Measurements from ENCODE around the gene RTN4R. TPM values are rescaled to one million over a fixed set of nuclear protein-coding genes. Genes with fewer than 3 reads are reported as not detected.
"Not testable (repeated sequence)": the region's sequence is repeated elsewhere in the genome, so short reads cannot be mapped to it uniquely, and the experiment has no call there.

Gene RTN4R
- total and polyA plus RNA-seq, 12 donors, result 0.35 to 18.8 (median 1.1) TPM

DNA sequence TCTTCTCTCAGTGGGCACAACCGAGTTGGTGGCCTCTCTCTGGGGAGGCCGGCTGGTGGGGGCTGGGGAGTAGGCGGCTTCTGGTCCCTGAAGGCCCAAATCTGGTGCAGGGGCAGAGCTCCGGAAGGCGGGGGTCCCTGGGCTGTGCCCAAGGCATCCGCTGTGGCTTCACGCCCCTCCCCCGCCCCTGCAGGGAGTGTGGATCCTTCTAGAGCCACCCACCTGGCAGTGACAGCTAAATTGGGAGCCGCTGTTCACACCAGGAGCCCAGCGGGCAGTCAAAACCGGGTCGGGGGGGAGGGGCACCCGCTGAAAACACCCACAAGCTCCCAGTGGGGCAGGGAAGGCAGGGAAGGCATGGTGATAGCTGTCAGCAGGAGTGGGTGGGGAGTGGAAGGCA lies 4.6 kb upstream of the RTN4R start:
- DNase-seq, result no peak
- H3K27ac ChIP-seq, result no peak overlapping the region
- TF ChIP-seq, protein P1, sequence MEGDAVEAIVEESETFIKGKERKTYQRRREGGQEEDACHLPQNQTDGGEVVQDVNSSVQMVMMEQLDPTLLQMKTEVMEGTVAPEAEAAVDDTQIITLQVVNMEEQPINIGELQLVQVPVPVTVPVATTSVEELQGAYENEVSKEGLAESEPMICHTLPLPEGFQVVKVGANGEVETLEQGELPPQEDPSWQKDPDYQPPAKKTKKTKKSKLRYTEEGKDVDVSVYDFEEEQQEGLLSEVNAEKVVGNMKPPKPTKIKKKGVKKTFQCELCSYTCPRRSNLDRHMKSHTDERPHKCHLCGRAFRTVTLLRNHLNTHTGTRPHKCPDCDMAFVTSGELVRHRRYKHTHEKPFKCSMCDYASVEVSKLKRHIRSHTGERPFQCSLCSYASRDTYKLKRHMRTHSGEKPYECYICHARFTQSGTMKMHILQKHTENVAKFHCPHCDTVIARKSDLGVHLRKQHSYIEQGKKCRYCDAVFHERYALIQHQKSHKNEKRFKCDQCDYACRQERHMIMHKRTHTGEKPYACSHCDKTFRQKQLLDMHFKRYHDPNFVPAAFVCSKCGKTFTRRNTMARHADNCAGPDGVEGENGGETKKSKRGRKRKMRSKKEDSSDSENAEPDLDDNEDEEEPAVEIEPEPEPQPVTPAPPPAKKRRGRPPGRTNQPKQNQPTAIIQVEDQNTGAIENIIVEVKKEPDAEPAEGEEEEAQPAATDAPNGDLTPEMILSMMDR (IDR thresholded peaks at IDR 0.05), result no peak
- TF ChIP-seq POLR2A (IDR thresholded peaks at IDR 0.05), result no peak
- peaks cover 1 to 2% of the 10 kb centered on the region in 2 donors for H3K4me1 ChIP-seq (replicated peaks in 1 of 2)
- no peaks in the 10 kb centered on the region for H3K27me3 ChIP-seq
- H3K9me3 ChIP-seq (replicated peaks in 1 of 3), result no peaks in the 10 kb centered on the region
- 86 to 100% (median 89%) methylated on average over 3 to 13 of the region's 13 CpGs; no CpG with 5 or more reads in 1 of the 4 donors for WGBS, 4 donors
- intact Hi-C loops (cut with DNase I), result loop anchor here in 1 of 2 donors (5.0 kb wide), 1 partner anchor 115 kb away; no protein-coding TSS in a partner anchor
- no peaks in the 10 kb centered on the region for H3K36me3 ChIP-seq (replicated peaks in 1 of 2)
- H3K4me3 ChIP-seq, result no peak overlapping the region

DNA sequence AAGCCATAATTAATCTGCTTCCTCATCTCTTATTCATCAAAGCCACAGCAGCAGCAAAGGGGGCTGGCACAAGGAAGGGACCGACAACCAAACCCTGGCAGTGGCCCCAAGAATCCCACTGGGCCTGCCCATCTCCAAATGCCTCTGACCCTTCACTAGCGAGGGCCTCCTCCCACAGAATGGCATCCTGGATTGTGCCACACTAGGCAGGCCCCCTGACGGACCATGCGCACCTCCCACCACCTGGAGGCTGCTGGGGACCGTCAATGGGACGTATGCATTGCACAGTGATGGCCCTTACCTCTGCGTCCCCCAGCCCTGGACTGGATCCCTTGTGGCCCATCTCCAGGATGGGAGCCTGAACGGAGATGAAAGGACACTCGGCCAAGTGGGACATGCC lies 4.1 kb upstream of the RTN4R start:
- Histone ChIP-seq H3K9me3 (replicated peaks in 1 of 3) (no peaks in the 10 kb centered on the region), H3K4me1 (replicated peaks in 1 of 2) (peaks cover 6 to 7% of the 10 kb centered on the region in 2 donors), H3K27ac (no peak overlapping the region), H3K4me3 (no peak overlapping the region), H3K27me3 (no peaks in the 10 kb centered on the region), H3K36me3 (replicated peaks in 1 of 2) (no peaks in the 10 kb centered on the region)
- intact Hi-C loops (cut with DNase I), result loop anchor here in 1 of 2 donors (5.0 kb wide), 1 partner anchor 115 kb away; no protein-coding TSS in a partner anchor
- 83 to 97% (median 95%) methylated on average over 1 to 9 of the region's 9 CpGs for WGBS, 4 donors
- TF ChIP-seq, protein P1 (IDR thresholded peaks at IDR 0.05), result no peak
- TF ChIP-seq POLR2A (IDR thresholded peaks at IDR 0.05), result no peak
- DNase-seq, result no peak

DNA sequence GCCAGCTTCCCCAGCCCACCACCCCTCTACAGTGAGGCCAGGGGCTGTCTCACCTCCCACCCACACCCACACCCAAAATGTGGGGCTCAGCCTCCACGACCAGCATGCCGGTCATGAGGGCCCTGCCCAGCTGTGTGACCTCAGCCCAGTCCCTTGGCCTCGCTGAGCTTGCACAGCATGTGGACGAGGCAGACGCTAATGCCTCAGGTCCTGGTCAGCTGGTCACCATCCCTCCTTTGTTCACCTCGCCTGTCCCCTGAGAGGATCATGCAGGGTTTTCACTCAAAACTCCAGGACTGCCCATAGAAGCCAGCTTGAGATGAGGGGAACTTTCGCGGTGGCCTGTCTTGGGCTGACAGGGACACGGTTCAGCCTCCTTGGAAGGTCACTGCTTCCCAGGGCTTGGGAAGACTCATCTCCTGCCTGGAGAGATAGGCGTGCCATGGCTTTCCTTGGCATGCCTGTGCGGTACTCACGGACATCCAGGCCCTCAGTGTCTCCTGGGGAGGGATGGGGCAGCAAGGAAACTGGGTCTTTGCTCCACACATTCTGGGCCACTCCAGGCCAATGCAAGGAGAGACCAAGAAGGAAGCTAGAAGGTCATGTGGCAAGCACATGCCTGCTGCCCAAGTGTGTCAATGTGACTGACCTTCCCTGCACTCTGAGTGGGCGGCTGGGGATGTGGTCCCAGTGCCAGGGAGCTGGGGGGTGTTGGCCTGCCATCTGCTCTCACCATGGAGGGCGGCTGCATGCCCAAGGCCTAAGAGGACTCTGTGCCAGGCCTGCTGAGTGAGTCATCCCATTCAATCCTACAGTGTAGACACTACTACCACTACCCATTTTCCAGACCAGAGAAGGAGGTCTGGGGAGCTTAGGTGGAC lies 3.2 kb upstream of the RTN4R start:
- intact Hi-C loops (cut with DNase I), result loop anchor here in 1 of 2 donors (5.0 kb wide), 1 partner anchor 114 kb away; no protein-coding TSS in a partner anchor
- DNase-seq, result peak; percentile 59 to 91 (median 71)
- no peak for TF ChIP-seq POLR2A (IDR thresholded peaks at IDR 0.05)
- TF ChIP-seq, protein P1 (IDR thresholded peaks at IDR 0.05), result no peak
- WGBS, 4 donors, result 30 to 61% (median 55%) methylated on average over 6 to 13 of the region's 14 CpGs
- H3K9me3 ChIP-seq (replicated peaks in 1 of 3), result no peaks in the 10 kb centered on the region
- no peak overlapping the region for H3K4me3 ChIP-seq
- H3K27ac ChIP-seq, result peak overlapping the region in 1 of 5 donors; percentile 29
- H3K27me3 ChIP-seq, result no peaks in the 10 kb centered on the region
- H3K36me3 ChIP-seq (replicated peaks in 1 of 2), result no peaks in the 10 kb centered on the region
- peaks cover 7 to 8% of the 10 kb centered on the region in 2 donors for H3K4me1 ChIP-seq (replicated peaks in 1 of 2)

DNA sequence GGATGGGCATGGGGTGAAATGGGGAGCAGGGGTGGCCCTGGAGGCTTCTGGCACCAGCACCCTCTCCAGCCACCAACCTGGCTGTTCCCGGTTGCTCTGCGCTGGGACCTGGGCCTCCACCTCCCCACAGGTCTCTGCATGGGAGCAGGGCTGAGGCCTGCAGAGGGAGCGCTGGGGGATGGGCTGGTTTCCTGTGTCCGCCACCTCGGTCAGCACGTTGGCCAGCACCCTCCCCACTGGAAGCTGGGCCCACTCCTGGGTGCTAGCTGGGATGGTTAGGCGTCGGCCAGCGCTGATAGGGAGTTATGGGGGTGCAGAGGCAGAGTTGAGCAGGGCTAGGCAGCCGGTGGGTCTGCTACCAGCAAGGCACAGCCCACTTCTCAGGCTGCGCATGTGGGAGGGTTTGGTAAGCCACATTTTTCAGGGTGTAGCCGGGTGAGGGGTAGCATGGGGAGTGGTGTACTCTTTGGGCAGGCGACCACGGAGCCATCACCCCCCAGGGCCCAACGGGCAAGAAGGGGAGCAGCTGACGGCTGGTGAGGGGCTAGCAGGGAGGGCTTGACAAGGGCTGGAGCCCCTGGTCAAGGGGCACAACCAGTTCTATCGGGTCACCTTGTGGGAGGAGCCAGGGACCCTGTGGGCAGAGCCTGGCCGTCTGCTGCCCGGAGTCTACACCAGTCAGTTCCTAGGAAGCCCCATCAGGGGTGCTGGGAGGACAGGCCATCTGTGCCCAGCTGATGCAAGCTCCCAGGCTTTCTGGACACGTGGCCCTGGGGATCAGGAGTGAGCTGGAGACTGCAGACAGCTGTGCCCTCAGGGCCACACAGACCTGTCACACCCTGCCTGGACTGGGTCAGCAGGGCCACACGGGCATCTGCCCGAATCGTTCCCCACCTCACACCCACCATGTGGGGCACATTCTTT lies 2.3 kb upstream of the RTN4R start:
- not testable (repeated sequence) for H3K27me3 ChIP-seq; H3K4me3 ChIP-seq; H3K36me3 ChIP-seq (replicated peaks in 1 of 2); H3K9me3 ChIP-seq (replicated peaks in 1 of 3); H3K4me1 ChIP-seq (replicated peaks in 1 of 2)
- H3K27ac ChIP-seq, result peak overlapping the region in 1 of 5 donors; percentile 29
- peak in 4 of 7 donors; percentile 52 to 70 (median 58) for DNase-seq
- 66 to 85% (median 82%) methylated on average over 6 to 23 of the region's 23 CpGs for WGBS, 4 donors
- intact Hi-C loops (cut with DNase I), result loop anchor here in 1 of 2 donors (5.0 kb wide), 1 partner anchor 113 kb away; no protein-coding TSS in a partner anchor

DNA sequence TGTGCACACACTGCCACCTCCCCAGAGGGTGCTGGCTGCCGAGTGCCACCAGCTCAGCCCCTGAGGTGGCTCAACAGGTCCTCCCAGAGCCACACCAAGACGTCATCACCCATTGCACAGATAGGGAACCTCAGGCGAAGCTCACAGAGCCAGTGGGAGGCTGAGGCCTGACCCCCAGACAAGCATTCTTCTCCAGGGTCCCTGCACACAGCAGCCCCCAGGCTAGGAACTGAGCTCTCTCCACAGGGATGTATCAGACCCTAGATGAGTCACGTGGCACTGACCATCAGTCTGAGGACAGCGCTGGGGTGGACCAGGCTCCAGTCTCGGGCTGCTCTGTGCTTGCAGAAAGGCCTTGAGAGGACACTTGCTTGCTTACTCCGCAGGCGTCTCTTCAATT lies 1.6 kb upstream of the RTN4R start:
- not testable (repeated sequence) for H3K27ac ChIP-seq; H3K27me3 ChIP-seq; DNase-seq; H3K36me3 ChIP-seq (replicated peaks in 1 of 2); H3K4me3 ChIP-seq; H3K4me1 ChIP-seq (replicated peaks in 1 of 2); H3K9me3 ChIP-seq (replicated peaks in 1 of 3)
- intact Hi-C loops (cut with DNase I), result loop anchor here in 1 of 2 donors (5.0 kb wide), 1 partner anchor 112 kb away; no protein-coding TSS in a partner anchor
- WGBS, 4 donors, result 53 to 87% (median 77%) methylated on average over 5 to 8 of the region's 8 CpGs; no CpG with 5 or more reads in 1 of the 4 donors

DNA sequence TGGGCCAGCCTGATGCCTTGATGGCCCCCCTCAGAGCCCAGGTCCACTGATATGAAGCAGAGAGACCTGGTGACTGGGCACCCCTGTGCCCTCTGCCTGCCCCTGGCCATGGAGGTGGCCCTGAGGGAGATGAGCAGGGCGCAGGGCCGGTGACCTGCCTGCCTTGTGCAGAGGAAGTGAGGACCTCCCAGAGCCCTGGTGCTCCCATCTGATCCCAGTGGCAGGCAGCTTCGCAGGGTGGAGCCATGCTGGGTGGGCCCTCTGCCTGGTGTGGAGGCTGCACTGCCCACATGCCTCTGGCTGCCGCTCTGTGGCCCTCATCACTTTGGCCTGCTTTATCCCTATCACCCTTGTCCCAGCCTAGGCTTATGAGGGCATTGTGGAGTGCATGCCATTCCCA lies 1.1 kb upstream of the RTN4R start:
- H3K4me1 ChIP-seq (replicated peaks in 1 of 2); H3K36me3 ChIP-seq (replicated peaks in 1 of 2); H3K27ac ChIP-seq; H3K4me3 ChIP-seq; intact Hi-C loops (cut with DNase I); H3K9me3 ChIP-seq (replicated peaks in 1 of 3); H3K27me3 ChIP-seq; DNase-seq: not testable (repeated sequence)
- WGBS, 4 donors, result 75 to 92% (median 80%) methylated on average over 2 to 4 of the region's 4 CpGs

All from adrenal gland (tissue), 12 donors.